Activated CD8-positive, alpha-beta memory T cell treated with anti-CD3 and anti-CD28 coated beads for 36 hours (primary cell): Measurements from ENCODE around the gene NREP. TPM values are rescaled to one million over a fixed set of nuclear protein-coding genes. Genes with fewer than 3 reads are reported as not detected.
"Not testable (repeated sequence)": the region's sequence is repeated elsewhere in the genome, so short reads cannot be mapped to it uniquely, and the experiment has no call there.

ENCODE experiments used
- CTCF ChIA-PET: fragments of 350-600 bp; sonication (Branson Sonifier 250); formaldehyde crosslinking; loops from one replicate; lab custom pipeline; 2021; ENCODE audit warnings: antibody characterized with exemption; lab: Charles Lee
- POLR2A ChIA-PET: fragments of 350-600 bp; sonication (Branson Sonifier 250); formaldehyde crosslinking; loops from one replicate; lab custom pipeline; 2021; ENCODE audit warnings: antibody characterized with exemption; lab: Charles Lee
- total RNA-seq, 2 experiments: library from RNA; stranded (reverse); gene quantifications; one replicate each; pipeline ENCODE4 v1.2.3, GENCODE V29; 2021

The NREP gene
- total RNA-seq, 2 experiments from 2014 or later: 7.0 to 7.7 TPM

GRCh38 chr5:111743988-111744387 lies 13.0 kb downstream of the NREP start:
- CTCF ChIA-PET: no interaction called here
- POLR2A ChIA-PET: no interaction called here

DNA sequence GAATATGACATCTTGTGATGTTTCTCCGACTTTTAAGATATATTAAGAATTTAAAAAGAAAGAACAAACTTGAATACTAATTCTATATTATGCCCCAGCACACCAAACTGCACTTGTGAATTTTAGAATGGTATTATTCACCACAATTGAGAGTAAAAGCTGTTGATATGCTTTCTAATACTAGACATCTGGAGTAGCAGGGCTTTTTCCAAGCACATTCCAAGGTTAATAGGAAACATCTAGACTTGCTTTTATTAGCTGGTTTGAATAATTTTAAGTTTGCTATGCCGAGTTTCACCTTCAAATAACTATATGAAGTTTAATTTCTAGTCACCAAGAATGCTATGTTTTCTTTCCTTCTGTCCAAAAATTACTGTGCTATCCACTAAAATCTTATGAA lies 13.5 kb downstream of the NREP start:
- CTCF ChIA-PET: no interaction called here
- POLR2A ChIA-PET: no interaction called here

GRCh38 chr5:111742177-111742994 lies 14.6 kb downstream of the NREP start:
- CTCF ChIA-PET: no interaction called here
- POLR2A ChIA-PET: no interaction called here

DNA sequence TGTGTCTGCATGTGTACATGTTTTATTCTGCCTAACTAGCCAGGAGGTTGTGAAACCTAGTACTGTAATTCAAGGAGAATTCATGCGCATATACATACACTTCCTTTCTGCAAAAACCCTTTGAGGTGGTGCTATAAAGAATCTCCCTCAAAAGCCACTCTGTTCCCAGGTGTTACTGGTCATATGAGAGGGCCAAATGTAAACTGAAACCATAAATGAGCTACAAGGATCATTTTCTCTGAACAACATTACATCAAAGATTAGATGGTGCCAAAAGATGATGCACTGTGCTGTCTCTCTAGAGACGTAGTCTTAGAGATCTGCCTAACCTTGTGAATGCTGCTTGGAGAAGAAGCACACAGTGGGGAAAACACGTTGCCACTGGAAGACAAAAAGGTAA lies 15.7 kb downstream of the NREP start:
- CTCF ChIA-PET: no interaction called here
- POLR2A ChIA-PET: no interaction called here

DNA sequence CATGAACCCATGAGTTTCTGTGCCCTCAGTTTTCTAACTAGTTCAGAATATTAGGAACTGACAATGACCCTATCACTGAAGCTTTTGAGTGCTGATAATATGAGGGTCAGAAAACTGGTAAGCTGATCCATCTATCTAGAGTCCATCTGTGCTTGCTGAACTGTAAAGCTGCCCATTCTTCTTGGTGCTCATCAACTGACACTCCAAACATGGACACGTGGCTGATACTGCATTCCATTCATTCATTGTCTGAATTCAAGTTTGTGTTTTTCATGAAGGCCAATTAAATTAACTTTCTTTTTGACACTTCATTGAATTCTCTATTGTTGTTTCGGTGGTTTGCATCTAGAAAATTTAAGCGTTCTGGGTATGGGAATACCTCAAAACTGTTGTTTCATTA lies 17.6 kb downstream of the NREP start:
- CTCF ChIA-PET: no interaction called here

GRCh38 chr5:111738118-111738517 lies 18.9 kb downstream of the NREP start:
- CTCF ChIA-PET: no interaction called here
- POLR2A ChIA-PET: no interaction called here

More for the DNA sequence above, 17.6 kb downstream of the NREP start:
- POLR2A ChIA-PET: no interaction called here

- ChIA-PET POLR2A (no interaction called here), CTCF (interaction anchor here (0.7 kb wide), 1 partner anchor 86 kb away, joined by 3 read pairs; no protein-coding TSS in a partner anchor)
These were observed 19.3 kb downstream of the NREP start for GRCh38 chr5:111737716-111738115.

DNA sequence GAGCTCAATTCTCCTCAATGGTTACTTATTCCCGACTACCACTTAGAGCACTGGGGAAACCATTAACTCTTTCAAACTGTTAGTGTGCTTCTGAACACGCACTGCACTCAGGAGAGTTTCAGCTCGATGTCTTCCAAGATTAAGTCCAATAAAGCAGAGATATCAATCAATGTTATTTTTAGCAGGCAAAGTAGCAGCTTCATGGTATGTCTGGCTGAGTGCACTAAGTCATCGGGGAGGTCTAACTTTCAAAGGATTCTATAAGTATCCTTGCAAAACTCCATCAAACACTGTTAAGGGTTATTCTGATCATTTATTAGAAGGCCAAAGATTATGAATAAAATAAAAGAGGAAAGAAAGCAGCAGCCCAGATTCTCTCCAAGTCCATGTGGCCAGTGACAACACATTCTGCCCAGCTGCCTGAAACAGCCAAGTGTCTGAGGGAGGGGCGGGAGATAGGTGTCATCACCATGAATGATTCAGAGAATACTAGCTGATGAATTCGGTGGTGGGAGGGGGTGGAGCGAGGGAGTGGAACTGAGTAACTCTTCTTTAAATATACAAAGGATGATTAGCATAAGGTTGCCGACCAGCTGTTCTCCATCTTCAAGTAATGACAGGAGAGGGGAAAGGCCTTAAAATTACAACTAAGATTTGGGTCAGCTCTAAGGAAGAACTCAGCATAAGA lies 21.3 kb downstream of the NREP start:
- CTCF ChIA-PET: no interaction called here
- POLR2A ChIA-PET: no interaction called here

DNA sequence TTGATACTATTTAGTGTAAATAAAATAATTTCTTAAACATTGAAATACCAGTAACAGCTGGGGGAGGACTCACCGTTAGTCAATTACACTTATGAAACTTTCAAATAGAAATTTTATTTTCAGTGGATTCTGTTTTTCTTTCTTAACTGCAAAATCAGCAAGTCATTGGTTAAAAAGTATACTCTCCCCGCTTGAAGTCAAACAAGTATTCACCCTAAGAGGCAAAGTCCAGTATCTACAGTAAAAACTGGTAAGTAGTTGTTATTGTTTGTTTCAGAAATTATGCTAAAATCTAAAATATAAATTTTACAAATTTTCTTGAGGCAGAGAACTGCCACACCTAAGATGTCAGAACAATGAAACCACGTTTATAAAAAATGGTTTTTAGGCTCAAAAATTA lies 22.4 kb downstream of the NREP start:
- POLR2A ChIA-PET: no interaction called here
- CTCF ChIA-PET: no interaction called here

- ChIA-PET POLR2A (no interaction called here), CTCF (no interaction called here)
These were observed 23.0 kb downstream of the NREP start for GRCh38 chr5:111734013-111734412.

- POLR2A ChIA-PET: no interaction called here
- CTCF ChIA-PET: no interaction called here
These were observed 23.4 kb downstream of the NREP start for GRCh38 chr5:111733571-111733970.

DNA sequence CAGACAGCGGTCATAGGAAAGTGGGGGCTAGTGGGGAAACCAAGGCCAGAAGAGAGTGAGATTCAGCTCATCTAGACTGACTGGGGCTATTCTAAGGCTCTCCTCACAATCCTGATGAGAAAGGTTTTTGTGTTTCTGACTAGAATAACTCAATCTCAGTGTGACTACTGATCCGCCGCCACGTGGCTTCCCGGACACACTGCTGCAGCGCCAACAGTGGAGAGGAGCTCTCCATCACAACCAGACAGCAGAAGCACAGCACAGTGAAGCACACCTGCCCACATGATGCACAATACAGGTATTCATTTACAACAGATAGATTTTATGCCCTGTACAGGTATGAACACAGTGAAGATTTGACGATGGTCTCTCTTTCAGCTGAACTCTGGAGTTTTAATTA lies 25.4 kb downstream of the NREP start:
- ChIA-PET POLR2A (interaction anchor here (0.6 kb wide), 1 partner anchor 78 kb away, joined by 3 read pairs; no protein-coding TSS in a partner anchor), CTCF (no interaction called here)

GRCh38 chr5:111730659-111731382 lies 26.2 kb downstream of the NREP start:
- CTCF ChIA-PET: no interaction called here
- POLR2A ChIA-PET: no interaction called here

- ChIA-PET POLR2A (no interaction called here), CTCF (no interaction called here)
These were observed 28.1 kb downstream of the NREP start for GRCh38 chr5:111728941-111729340.

DNA sequence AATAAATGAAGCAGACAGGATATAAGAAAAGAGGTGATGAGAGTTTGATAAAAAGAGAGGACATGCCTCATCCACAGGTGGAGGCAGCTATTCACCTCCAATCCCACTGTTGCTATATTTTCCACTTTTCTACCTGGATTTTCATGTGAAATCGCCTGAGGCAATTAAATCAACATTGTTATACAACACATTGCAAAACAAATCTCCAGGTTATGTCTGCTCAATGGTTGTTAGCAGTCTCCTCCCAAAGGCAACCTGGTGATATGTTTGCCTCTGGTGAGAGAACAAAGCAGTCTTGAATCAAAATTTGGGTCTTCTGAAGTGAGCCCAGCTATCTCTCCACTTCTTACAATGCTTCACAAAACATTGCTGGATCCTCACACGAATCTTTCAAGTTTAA lies 30.0 kb downstream of the NREP start:
- POLR2A ChIA-PET: no interaction called here
- CTCF ChIA-PET: no interaction called here

DNA sequence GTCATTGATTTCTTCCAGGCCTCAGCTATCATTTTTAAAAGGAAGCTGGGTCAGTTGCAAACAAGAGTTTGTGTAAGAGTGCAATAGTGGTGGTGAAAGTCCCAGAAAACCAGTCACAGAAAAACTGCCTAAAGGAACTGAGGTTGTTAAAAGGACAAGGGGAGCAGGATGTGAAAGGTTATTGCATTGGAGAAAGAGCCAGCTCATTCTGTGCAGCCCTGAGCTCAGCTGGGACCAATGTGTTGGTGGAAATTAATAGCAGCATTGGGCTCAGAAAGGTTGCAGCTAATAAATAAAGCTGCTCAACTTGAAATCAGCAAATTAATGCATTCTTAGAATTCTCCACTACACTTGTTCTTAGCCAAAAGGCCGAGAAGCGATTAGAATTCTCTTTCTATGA lies 34.9 kb downstream of the NREP start:
- CTCF ChIA-PET: no interaction called here
- POLR2A ChIA-PET: no interaction called here

- ChIA-PET CTCF (no interaction called here), POLR2A (no interaction called here)
These were observed 36.6 kb downstream of the NREP start for GRCh38 chr5:111720333-111720890.

GRCh38 chr5:111719773-111720172 lies 37.2 kb downstream of the NREP start:
- ChIA-PET CTCF (no interaction called here), POLR2A (no interaction called here)

- POLR2A ChIA-PET, CTCF ChIA-PET: not testable (repeated sequence)
These were observed 40.2 kb downstream of the NREP start for GRCh38 chr5:111716789-111717188.

- ChIA-PET CTCF (no interaction called here), POLR2A (no interaction called here)
These were observed 49.3 kb downstream of the NREP start for GRCh38 chr5:111707630-111708164.
